K562 (cell line): ENCODE results near the gene EFEMP2. TPM values are rescaled to one million over a fixed set of nuclear protein-coding genes. Genes with fewer than 3 reads are reported as not detected.
A peak's percentile ranks its signal among the peaks of the same experiment; 100 is the strongest.

Source experiments
- ASH1L ChIP-seq: fragments of 450-650 bp; IDR thresholded peaks from 2 replicates; pipeline ENCODE4 v1.6.1; 2018; ENCODE audit warnings: borderline replicate concordance, mild to moderate bottlenecking, low read depth; ENCODE audit not compliant: partially characterized antibody
- CREM ChIP-seq: IDR thresholded peaks from 2 replicates; pipeline ENCODE4 v1.6.1; 2014; ENCODE audit warnings: antibody characterized with exemption, low read depth
- FOXJ2 ChIP-seq: fragments of 200-800 bp; sonication (Bioruptor generic); IDR thresholded peaks from 2 replicates; pipeline ENCODE4 v1.6.1; 2016; ENCODE audit warnings: missing genetic modification characterization, missing compliant biosample characterization
- MYC ChIP-seq, 2 experiments: fragments of 250-450 bp in 1 of 2; sonication (Bioruptor Pico) in 1 of 2; IDR thresholded peaks; 2 replicates each; pipeline versions ENCODE4 v1.5.1 to v1.6.1; 2012 to 2021; ENCODE audit warnings: low read depth in 2 of 2, borderline replicate concordance in 1 of 2, improper control_type of control experiment in 1 of 2, low read length in 1 of 2, mild to moderate bottlenecking in 1 of 2, moderate library complexity in 1 of 2
- NR3C1 ChIP-seq: sonication (generic); formaldehyde crosslinking; IDR thresholded peaks from 2 replicates; pipeline ENCODE4 v1.8.1; 2022; ENCODE audit warnings: missing genetic modification reagents
- POLR2G ChIP-seq: fragments of 200-400 bp; formaldehyde crosslinking; IDR thresholded peaks from 2 replicates; pipeline ENCODE4 v1.6.1; 2017; ENCODE audit warnings: low read depth, mild to moderate bottlenecking, antibody characterized with exemption, low read length, moderate library complexity
- PPARD ChIP-seq: fragments of 250-450 bp; sonication (Bioruptor Pico); IDR thresholded peaks from 2 replicates; pipeline ENCODE4 v1.8.0; 2022; ENCODE audit warnings: inconsistent platforms, mild to moderate bottlenecking, moderate library complexity
- TARDBP ChIP-seq: fragments of 450-650 bp; IDR thresholded peaks from 2 replicates; pipeline ENCODE4 v1.6.1; 2016
- THRAP3 ChIP-seq: fragments of 450-650 bp; IDR thresholded peaks from 2 replicates; pipeline ENCODE4 v1.6.1; 2016; ENCODE audit warnings: mild to moderate bottlenecking, inconsistent platforms, borderline replicate concordance
- ZBTB33 ChIP-seq: sonication (generic); formaldehyde crosslinking; IDR thresholded peaks from 2 replicates; pipeline ENCODE4 v1.8.1; 2023; ENCODE audit warnings: mild to moderate bottlenecking, missing genetic modification reagents
- ZNF140 ChIP-seq: fragments of 250-450 bp; sonication (Bioruptor Pico); IDR thresholded peaks from 2 replicates; pipeline ENCODE4 v1.8.0; 2021; ENCODE audit warnings: moderate library complexity, mild to moderate bottlenecking, inconsistent platforms
- ZNF384 ChIP-seq: IDR thresholded peaks from 2 replicates; pipeline ENCODE4 v1.6.1; 2012; ENCODE audit warnings: low read depth, low read length, improper control_type of control experiment
- polyA plus RNA-seq, 8 experiments: library from polyadenylated mRNA; depleted of rRNA in 4 of 8; stranded (reverse) in 5 of 8; unstranded in 3 of 8; fragments of >200 nt; fragmentation: Nextera tagmentation in 2 of 8; fragmentation: Illumina TruSeq in 1 of 8; extraction: Ambion mirVana in 2 of 8; extraction: Trizol in 1 of 8; gene quantifications; 2 replicates each; pipeline versions ENCODE4 v1.2.1 to v1.2.3, GENCODE V29; 2011 to 2014; ENCODE audit warnings: inconsistent platforms in 1 of 8, missing spikeins in 1 of 8
- total RNA-seq, 7 experiments: library from RNA; depleted of rRNA in 6 of 7; stranded (reverse); fragments of >200 nt in 6 of 7; fragmentation: Illumina TruSeq in 2 of 7; extraction: Trizol in 2 of 7; gene quantifications; 2 replicates each; pipeline versions ENCODE4 v1.2.1 to v1.2.3, GENCODE V29; 2011 to 2021; ENCODE audit warnings: low replicate concordance in 1 of 7
- TF ChIP-seq, protein P1 (sequence below), 3 experiments: fragments of 200-800 bp in 1 of 3; fragments of 250-450 bp in 1 of 3; fragments of 450-650 bp in 1 of 3; sonication (Bioruptor Pico) in 1 of 3; sonication (Bioruptor generic) in 1 of 3; formaldehyde crosslinking in 1 of 3; IDR thresholded peaks; 2 replicates each; pipeline versions ENCODE4 v1.6.1 to v1.8.0; 2016 to 2022; ENCODE audit warnings: mild to moderate bottlenecking in 2 of 3, missing genetic modification characterization in 2 of 3, missing compliant biosample characterization in 1 of 3, moderate library complexity in 1 of 3
- TF ChIP-seq, protein P2 (sequence below): fragments of 450-650 bp; formaldehyde crosslinking; IDR thresholded peaks from 2 replicates; pipeline ENCODE4 v1.4.0; 2020; ENCODE audit warnings: mild to moderate bottlenecking, mixed read lengths
- TF ChIP-seq, protein P3 (sequence below): fragments of 450-650 bp; IDR thresholded peaks from one replicate; pipeline ENCODE4 v1.6.1; 2018; ENCODE audit warnings: mild to moderate bottlenecking, moderate library complexity; ENCODE audit not compliant: partially characterized antibody

The EFEMP2 gene
- total and polyA plus RNA-seq, 9 of the 15 experiments (the other 6 are each of a cell fraction or from before 2014, with no cell fraction given): 0.07 to 2.9 (median 0.69) TPM; not detected in 1

GRCh38 chr11:65859095-65859811 is 13.3 kb downstream of the EFEMP2 start (continued):
- TF ChIP-seq, protein P1, sequence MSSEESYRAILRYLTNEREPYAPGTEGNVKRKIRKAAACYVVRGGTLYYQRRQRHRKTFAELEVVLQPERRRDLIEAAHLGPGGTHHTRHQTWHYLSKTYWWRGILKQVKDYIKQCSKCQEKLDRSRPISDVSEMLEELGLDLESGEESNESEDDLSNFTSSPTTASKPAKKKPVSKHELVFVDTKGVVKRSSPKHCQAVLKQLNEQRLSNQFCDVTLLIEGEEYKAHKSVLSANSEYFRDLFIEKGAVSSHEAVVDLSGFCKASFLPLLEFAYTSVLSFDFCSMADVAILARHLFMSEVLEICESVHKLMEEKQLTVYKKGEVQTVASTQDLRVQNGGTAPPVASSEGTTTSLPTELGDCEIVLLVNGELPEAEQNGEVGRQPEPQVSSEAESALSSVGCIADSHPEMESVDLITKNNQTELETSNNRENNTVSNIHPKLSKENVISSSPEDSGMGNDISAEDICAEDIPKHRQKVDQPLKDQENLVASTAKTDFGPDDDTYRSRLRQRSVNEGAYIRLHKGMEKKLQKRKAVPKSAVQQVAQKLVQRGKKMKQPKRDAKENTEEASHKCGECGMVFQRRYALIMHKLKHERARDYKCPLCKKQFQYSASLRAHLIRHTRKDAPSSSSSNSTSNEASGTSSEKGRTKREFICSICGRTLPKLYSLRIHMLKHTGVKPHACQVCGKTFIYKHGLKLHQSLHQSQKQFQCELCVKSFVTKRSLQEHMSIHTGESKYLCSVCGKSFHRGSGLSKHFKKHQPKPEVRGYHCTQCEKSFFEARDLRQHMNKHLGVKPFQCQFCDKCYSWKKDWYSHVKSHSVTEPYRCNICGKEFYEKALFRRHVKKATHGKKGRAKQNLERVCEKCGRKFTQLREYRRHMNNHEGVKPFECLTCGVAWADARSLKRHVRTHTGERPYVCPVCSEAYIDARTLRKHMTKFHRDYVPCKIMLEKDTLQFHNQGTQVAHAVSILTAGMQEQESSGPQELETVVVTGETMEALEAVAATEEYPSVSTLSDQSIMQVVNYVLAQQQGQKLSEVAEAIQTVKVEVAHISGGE (CRISPR knock-in tag; IDR thresholded peaks at IDR 0.05): peak in 1 of 3 experiments; percentile 85; a peak in 2 of 6 replicates
- TF ChIP-seq PPARD (CRISPR knock-in tag): no peak
- TF ChIP-seq ZNF384: no peak
- TF ChIP-seq MYC (IDR thresholded peaks at IDR 0.05; ENCODE audit: low read depth, low read length): no peak
- no peak for TF ChIP-seq MYC (CRISPR knock-in tag; IDR thresholded peaks at IDR 0.05; ENCODE audit: borderline replicate concordance, low read depth)
- TF ChIP-seq TARDBP: no peak
- no peak; the same call in 1 of the 2 replicates for TF ChIP-seq CREM
- no peak for TF ChIP-seq FOXJ2 (tag)
- TF ChIP-seq NR3C1 (CRISPR knock-in tag): no peak
- no peak; the same call in 1 of the 2 replicates for TF ChIP-seq ZBTB33 (CRISPR knock-in tag)
- no peak for TF ChIP-seq ZNF140 (CRISPR knock-in tag)
- peak; percentile 96 for TF ChIP-seq POLR2G
- TF ChIP-seq, protein P2, sequence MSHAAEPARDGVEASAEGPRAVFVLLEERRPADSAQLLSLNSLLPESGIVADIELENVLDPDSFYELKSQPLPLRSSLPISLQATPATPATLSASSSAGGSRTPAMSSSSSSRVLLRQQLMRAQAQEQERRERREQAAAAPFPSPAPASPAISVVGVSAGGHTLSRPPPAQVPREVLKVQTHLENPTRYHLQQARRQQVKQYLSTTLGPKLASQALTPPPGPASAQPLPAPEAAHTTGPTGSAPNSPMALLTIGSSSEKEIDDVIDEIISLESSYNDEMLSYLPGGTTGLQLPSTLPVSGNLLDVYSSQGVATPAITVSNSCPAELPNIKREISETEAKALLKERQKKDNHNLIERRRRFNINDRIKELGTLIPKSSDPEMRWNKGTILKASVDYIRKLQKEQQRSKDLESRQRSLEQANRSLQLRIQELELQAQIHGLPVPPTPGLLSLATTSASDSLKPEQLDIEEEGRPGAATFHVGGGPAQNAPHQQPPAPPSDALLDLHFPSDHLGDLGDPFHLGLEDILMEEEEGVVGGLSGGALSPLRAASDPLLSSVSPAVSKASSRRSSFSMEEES (CRISPR knock-in tag): no peak
- TF ChIP-seq, protein P3, sequence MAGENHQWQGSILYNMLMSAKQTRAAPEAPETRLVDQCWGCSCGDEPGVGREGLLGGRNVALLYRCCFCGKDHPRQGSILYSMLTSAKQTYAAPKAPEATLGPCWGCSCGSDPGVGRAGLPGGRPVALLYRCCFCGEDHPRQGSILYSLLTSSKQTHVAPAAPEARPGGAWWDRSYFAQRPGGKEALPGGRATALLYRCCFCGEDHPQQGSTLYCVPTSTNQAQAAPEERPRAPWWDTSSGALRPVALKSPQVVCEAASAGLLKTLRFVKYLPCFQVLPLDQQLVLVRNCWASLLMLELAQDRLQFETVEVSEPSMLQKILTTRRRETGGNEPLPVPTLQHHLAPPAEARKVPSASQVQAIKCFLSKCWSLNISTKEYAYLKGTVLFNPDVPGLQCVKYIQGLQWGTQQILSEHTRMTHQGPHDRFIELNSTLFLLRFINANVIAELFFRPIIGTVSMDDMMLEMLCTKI: no peak
- TF ChIP-seq THRAP3: no peak
- TF ChIP-seq ASH1L: no peak
